ENCODE measurements around the gene ZNF529. TPM values are rescaled to one million over a fixed set of nuclear protein-coding genes. Genes with fewer than 3 reads are reported as not detected.

Gene ZNF529
- total and polyA plus RNA-seq, 2 of the 8 experiments (the other 6 are each of a cell fraction or from before 2014, with no cell fraction given): 8.4 to 14.1 TPM

GRCh38 chr19:36501973-36502372 lies 71.1 kb downstream of the ZNF529 start (continued):
- no peak for TF ChIP-seq HDAC2 (IDR thresholded peaks at IDR 0.05; ENCODE audit: borderline replicate concordance in 1 of 2, low read depth in 2 of 2, low read length in 2 of 2)
